Activated naive CD4-positive, alpha-beta T cell treated with anti-CD3 and anti-CD28 coated beads, Interleukin-2, amount 50 U/mL, for 72 hours (primary cell): Measurements from ENCODE around the gene GAD2. TPM values are rescaled to one million over a fixed set of nuclear protein-coding genes. Genes with fewer than 3 reads are reported as not detected.
A peak's percentile ranks its signal among the peaks of the same experiment; 100 is the strongest.
"Not testable (repeated sequence)": the region's sequence is repeated elsewhere in the genome, so short reads cannot be mapped to it uniquely, and the experiment has no call there.

Source experiments
- ATAC-seq, 2 donors: fragments of 150-1000 bp; cut with Tn5 transposase; 2 replicates each; pipeline ENCODE4 v1.10.0; 2021; ENCODE audit warnings: mild to moderate bottlenecking in 2 of 2, moderate library complexity in 2 of 2
- DNase-seq, 2 donors: peaks; one replicate each; pipeline ENCODE4 v3.0.0; 2021 to 2022; ENCODE audit warnings: low spot score in 2 of 2
- H3K27ac Mint-ChIP-seq, 2 donors: one replicate each; pipeline ENCODE4 v1.8.0; 2022; ENCODE audit warnings: mild to moderate bottlenecking in 2 of 2, mixed read lengths in 2 of 2
- H3K36me3 Mint-ChIP-seq, 2 donors: one replicate each; pipeline ENCODE4 v1.8.0; 2022; ENCODE audit warnings: mixed read lengths in 2 of 2
- H3K9me3 Mint-ChIP-seq, 2 donors: one replicate each; pipeline ENCODE4 v1.8.0; 2022; ENCODE audit warnings: mixed read lengths in 2 of 2
- total RNA-seq, 2 donors: library from RNA; stranded (reverse); gene quantifications; one replicate each; pipeline ENCODE4 v1.2.3, GENCODE V29; 2022

Gene GAD2
- total RNA-seq, 2 donors from 2014 or later, result not detected

DNA sequence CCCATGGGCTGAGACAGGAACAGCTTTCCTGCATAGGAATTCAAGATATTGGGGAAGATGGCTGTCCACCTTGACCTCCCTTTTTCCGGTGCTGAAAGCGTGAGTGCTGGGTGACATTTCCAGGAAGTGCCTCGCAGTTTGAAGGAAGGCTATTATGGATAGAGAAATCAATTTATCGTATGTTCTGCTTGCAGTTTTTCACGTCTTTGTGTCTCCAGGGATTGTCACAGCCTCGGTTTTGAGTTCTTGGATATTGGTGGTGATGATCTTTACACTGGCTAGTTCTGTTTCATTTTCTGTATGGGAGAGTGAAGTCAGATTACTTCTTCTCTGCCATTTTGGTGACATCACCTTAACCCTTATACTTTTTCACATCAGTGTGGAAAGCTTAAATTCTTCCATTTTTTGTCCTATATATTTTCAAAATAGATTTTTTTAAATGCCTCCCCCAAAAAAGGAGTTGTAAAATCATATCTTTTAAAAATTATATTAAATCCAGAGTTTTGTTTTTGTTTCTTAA is 119.1 kb downstream of the GAD2 start:
- Mint-ChIP-seq H3K27ac (peak overlapping the region; percentile 70 to 95), H3K9me3 (no peaks in the 10 kb centered on the region), H3K36me3 (no peaks in the 10 kb centered on the region)
- peak; percentile 64 to 70 for ATAC-seq
- no peak for DNase-seq

DNA sequence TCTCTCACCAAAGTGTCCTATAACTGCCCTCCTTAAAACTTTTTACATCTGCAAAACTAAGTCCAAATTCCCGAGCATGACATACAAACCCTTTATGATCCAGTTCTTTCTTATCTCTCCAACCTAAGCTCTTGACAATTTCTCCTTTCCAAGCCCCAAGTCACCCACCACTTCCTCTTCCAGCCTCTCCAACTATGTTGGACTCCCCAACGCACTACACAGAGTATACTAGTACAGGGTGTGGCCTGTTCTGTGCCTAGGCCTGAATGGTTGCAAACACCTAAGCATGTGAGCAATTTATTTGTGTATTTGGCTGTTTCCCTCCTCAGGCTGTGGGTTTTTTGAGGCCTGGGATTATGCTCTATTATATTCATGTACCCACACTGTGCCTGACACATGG is 120.4 kb downstream of the GAD2 start:
- DNase-seq, result no peak
- Mint-ChIP-seq H3K36me3 (no peaks in the 10 kb centered on the region), H3K27ac (no peak overlapping the region), H3K9me3 (no peaks in the 10 kb centered on the region)
- ATAC-seq, result no peak

DNA sequence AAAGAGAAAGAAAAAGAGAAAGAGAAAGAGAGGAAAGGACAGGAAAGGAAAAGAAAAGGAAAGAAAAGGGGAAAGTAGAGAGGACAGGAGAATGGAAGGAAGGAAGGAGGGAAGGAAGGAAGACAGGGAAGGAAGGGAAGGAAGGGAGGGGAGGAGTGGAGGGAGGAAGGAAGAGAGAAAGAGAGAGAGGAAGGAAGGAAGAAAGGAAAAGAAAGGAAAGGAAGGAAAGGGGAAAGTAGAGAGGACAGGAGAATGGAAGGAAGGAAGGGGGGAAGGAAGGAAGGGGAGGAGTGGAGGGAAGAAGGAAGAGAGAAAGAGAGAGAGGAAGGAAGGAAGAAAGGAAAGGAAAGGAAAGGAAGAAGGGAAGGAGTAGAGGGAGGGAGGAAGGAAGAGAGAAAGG is 125.1 kb downstream of the GAD2 start:
- ATAC-seq (no peak), DNase-seq (no peak)
- peak overlapping the region; percentile 55 to 56 for H3K27ac Mint-ChIP-seq
- H3K9me3 Mint-ChIP-seq, result no peaks in the 10 kb centered on the region
- H3K36me3 Mint-ChIP-seq, result no peaks in the 10 kb centered on the region

DNA sequence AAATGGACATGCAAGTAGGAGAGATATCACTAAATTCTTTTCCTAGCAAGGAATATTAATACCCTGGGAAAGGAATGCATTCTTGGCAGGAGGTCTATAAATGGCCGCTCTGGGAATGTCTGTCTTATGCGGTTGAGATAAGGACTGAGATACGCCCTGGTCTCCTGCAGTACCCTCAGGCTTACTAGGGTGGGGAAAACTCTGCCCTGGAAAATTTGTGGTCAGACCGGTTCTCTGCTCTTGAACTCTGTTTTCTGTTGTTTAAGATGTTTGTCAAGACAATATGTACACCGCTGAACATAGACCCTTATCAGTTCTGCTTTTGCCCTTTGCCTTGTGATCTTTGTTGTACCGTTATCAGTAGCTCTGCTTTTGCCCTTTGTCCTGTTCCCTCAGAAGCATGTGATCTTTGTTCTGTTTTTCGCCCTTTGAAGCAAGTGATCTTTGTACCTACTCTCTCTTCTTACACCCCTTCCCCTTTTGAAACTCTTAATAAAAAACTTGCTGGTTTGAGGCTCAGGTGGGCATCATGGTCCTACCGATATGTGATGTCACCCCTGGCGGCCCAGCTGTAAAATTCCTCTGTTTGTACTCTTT is 132.3 kb downstream of the GAD2 start:
- H3K36me3 Mint-ChIP-seq, H3K9me3 Mint-ChIP-seq, DNase-seq, ATAC-seq: not testable (repeated sequence)
- H3K27ac Mint-ChIP-seq, result peak overlapping the region in 1 of 2 donors; percentile 4

Other genes with a start within 250 kb of the GAD2 start
- gene APBB1IP, start 221.6 kb downstream of the GAD2 start, total RNA-seq, result 10 to 100 TPM; 31.1 to 43.1 TPM